ENCODE results near the gene TMUB1.

TMUB1 gene

DNA sequence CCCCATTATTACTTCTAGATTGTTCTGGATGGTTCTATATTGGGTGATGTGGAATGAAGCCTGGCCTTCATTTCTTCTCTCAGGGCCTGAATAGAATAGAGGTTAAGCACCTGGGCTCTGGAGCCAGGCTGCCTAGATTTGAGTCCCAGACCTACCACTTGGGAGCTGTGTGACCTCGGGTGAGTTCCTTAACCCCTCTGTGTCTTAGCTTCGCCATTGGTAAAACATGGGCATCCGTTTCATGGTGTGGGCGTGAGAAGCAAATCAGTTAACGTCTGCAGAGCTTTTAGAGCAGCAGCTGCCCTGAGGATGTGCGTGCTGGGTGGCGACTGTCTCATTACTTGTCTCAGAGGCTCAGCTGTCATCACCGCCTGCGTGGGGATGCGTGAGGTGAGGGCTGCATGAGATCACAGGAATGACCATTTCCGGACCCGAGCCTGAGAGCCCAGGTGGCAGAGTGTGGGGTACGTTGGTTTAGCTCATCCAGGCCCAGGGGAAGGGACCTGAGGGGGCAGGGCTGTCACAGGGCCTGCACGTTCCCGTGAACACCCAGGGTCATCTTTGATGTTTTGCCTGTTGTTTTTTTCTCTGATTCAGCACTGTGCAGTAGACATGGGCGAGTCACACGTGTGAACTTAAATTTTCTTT is 12.7 kb upstream of the TMUB1 start:
- H3K4me3 ChIP-seq (ENCODE audit: low read length, poor library complexity, severe bottlenecking): no peak overlapping the region
- no peaks in the 10 kb centered on the region for H3K4me1 ChIP-seq (ENCODE audit: insufficient read depth, low read length, poor library complexity, severe bottlenecking)
- TF ChIP-seq, protein P1, sequence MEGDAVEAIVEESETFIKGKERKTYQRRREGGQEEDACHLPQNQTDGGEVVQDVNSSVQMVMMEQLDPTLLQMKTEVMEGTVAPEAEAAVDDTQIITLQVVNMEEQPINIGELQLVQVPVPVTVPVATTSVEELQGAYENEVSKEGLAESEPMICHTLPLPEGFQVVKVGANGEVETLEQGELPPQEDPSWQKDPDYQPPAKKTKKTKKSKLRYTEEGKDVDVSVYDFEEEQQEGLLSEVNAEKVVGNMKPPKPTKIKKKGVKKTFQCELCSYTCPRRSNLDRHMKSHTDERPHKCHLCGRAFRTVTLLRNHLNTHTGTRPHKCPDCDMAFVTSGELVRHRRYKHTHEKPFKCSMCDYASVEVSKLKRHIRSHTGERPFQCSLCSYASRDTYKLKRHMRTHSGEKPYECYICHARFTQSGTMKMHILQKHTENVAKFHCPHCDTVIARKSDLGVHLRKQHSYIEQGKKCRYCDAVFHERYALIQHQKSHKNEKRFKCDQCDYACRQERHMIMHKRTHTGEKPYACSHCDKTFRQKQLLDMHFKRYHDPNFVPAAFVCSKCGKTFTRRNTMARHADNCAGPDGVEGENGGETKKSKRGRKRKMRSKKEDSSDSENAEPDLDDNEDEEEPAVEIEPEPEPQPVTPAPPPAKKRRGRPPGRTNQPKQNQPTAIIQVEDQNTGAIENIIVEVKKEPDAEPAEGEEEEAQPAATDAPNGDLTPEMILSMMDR (conservative IDR thresholded peaks at IDR 0.05; ENCODE audit: low read length): no peak
- no peak for TF ChIP-seq EZH2phosphoT487 (IDR thresholded peaks at IDR 0.05; ENCODE audit: borderline replicate concordance)
- peaks cover 41% of the 10 kb centered on the region for H4K20me1 ChIP-seq (ENCODE audit: insufficient read depth, low read length, poor library complexity, severe bottlenecking)
- no peak overlapping the region for H3K9ac ChIP-seq (ENCODE audit: low read depth, low read length, poor library complexity, severe bottlenecking)
- no peaks in the 10 kb centered on the region for H3K36me3 ChIP-seq (ENCODE audit: insufficient read depth, low read length)
- H3K9me2 ChIP-seq (replicated peaks; ENCODE audit: low read depth, low read length): no peaks in the 10 kb centered on the region
- no peak overlapping the region for H3K4me2 ChIP-seq (ENCODE audit: low read depth, low read length, poor library complexity, severe bottlenecking)
- H3K79me2 ChIP-seq (ENCODE audit: insufficient read depth, low read length): peaks cover 69% of the 10 kb centered on the region; the same call in 1 of the 2 replicates
- no peaks in the 10 kb centered on the region for H3F3A ChIP-seq (ENCODE audit: low read depth)
- no peaks in the 10 kb centered on the region for H3K9me3 ChIP-seq (ENCODE audit: insufficient read depth, low read depth, low read length)
- H2AFZ ChIP-seq (ENCODE audit: low read length): no peak overlapping the region
- H3K27me3 ChIP-seq (ENCODE audit: insufficient read depth, low read length, poor library complexity, severe bottlenecking): no peaks in the 10 kb centered on the region

DNA sequence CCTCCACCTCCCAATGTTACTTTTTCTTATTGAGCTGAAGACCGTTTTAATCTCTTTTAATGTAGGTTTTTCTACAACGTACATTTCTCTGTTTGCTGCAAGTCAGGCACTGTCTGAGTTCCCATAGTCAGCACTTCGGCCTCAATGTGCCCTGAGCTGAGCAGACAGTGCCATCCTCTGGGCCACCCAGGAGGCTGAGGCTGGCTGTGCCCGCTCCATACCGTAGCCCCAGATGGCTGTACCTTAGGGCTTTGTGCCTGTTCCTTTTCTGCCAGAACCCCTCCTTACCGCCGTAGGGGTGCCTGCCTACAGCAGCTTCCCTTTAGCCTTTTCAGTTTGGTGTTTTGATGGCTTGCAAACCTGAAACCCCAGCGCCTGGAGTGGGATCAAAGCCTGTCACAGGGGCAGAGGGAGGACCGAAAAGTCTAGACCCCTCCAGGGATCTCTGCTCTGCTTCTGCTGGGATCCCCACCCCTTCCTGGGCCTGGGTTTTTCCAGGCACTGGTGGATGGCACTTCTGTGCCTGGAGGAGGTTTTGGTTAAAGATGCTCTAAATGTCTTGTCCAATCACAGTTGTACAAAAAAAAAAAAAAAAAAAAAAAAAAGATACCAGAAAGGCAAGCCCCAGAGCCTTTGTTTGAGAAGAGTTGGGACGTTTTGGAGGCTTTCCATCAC is 12.0 kb upstream of the TMUB1 start:
- H3K9ac ChIP-seq (ENCODE audit: low read depth, low read length, poor library complexity, severe bottlenecking): no peak overlapping the region
- no peak overlapping the region for H3K4me3 ChIP-seq (ENCODE audit: low read length, poor library complexity, severe bottlenecking)
- H3K36me3 ChIP-seq (ENCODE audit: insufficient read depth, low read length): no peaks in the 10 kb centered on the region
- H4K20me1 ChIP-seq (ENCODE audit: insufficient read depth, low read length, poor library complexity, severe bottlenecking): peaks cover 42% of the 10 kb centered on the region
- no peak for TF ChIP-seq EZH2phosphoT487 (IDR thresholded peaks at IDR 0.05; ENCODE audit: borderline replicate concordance)
- TF ChIP-seq, protein P1 (conservative IDR thresholded peaks at IDR 0.05; ENCODE audit: low read length): peak; percentile 12; the same call in 1 of the 2 replicates
- H3K4me1 ChIP-seq (ENCODE audit: insufficient read depth, low read length, poor library complexity, severe bottlenecking): no peaks in the 10 kb centered on the region
- no peaks in the 10 kb centered on the region for H3K9me2 ChIP-seq (replicated peaks; ENCODE audit: low read depth, low read length)
- peaks cover 70% of the 10 kb centered on the region; the same call in 1 of the 2 replicates for H3K79me2 ChIP-seq (ENCODE audit: insufficient read depth, low read length)
- no peaks in the 10 kb centered on the region for H3K9me3 ChIP-seq (ENCODE audit: insufficient read depth, low read depth, low read length)
- H3F3A ChIP-seq (ENCODE audit: low read depth): no peaks in the 10 kb centered on the region
- no peaks in the 10 kb centered on the region for H3K27me3 ChIP-seq (ENCODE audit: insufficient read depth, low read length, poor library complexity, severe bottlenecking)
- H2AFZ ChIP-seq (ENCODE audit: low read length): no peak overlapping the region
- no peak overlapping the region for H3K4me2 ChIP-seq (ENCODE audit: low read depth, low read length, poor library complexity, severe bottlenecking)

DNA sequence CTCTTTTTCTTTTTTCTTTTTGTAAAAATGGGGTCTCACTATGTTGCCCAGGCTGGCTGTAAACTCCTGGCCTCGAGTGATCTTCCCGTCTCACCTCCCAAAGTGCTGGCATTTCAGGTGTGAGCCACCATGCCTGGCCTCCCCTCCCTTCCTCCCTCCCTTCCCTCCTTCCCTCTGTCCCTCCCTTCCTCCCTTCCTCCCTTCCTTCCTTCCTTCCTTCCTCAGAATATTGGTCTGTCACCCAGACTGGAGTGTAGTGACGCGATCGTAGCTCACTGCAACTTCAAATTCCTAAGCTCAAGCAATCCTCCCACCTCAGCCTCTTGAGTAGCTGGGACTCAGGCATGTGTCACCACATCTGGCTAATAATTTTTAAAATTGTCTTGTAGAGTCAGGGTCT is 11.4 kb upstream of the TMUB1 start:
- Histone ChIP-seq H3K4me3 (ENCODE audit: low read length, poor library complexity, severe bottlenecking) (no peak overlapping the region), H3K9ac (ENCODE audit: low read depth, low read length, poor library complexity, severe bottlenecking) (no peak overlapping the region), H4K20me1 (ENCODE audit: insufficient read depth, low read length, poor library complexity, severe bottlenecking) (peaks cover 43% of the 10 kb centered on the region), H3K4me1 (ENCODE audit: insufficient read depth, low read length, poor library complexity, severe bottlenecking) (no peaks in the 10 kb centered on the region), H3F3A (ENCODE audit: low read depth) (no peaks in the 10 kb centered on the region), H2AFZ (ENCODE audit: low read length) (no peak overlapping the region), H3K79me2 (ENCODE audit: insufficient read depth, low read length) (peaks cover 70% of the 10 kb centered on the region; the same call in 1 of the 2 replicates), H3K4me2 (ENCODE audit: low read depth, low read length, poor library complexity, severe bottlenecking) (no peak overlapping the region), H3K9me2 (replicated peaks; ENCODE audit: low read depth, low read length) (no peaks in the 10 kb centered on the region), H3K9me3 (ENCODE audit: insufficient read depth, low read depth, low read length) (no peaks in the 10 kb centered on the region), H3K36me3 (ENCODE audit: insufficient read depth, low read length) (no peaks in the 10 kb centered on the region), H3K27me3 (ENCODE audit: insufficient read depth, low read length, poor library complexity, severe bottlenecking) (no peaks in the 10 kb centered on the region)
- TF ChIP-seq, protein P1 (conservative IDR thresholded peaks at IDR 0.05; ENCODE audit: low read length): no peak
- TF ChIP-seq EZH2phosphoT487 (IDR thresholded peaks at IDR 0.05; ENCODE audit: borderline replicate concordance): no peak
